Mammary epithelial cell (primary cell): ENCODE data around the gene UBE3D.

Source experiments
- CTCF ChIP-seq, 2 donors: IDR thresholded peaks in 1 of 2; conservative IDR thresholded peaks in 1 of 2; 2 replicates each; pipeline ENCODE4 v1.5.1; 2011 to 2012; ENCODE audit warnings: inconsistent platforms in 2 of 2, low read length in 2 of 2, mild to moderate bottlenecking in 2 of 2, control low read depth in 1 of 2, low read depth in 1 of 2; ENCODE audit not compliant: insufficient read depth in 1 of 2; ENCODE audit errors: extremely low read depth in 1 of 2
- EZH2 ChIP-seq: IDR thresholded peaks from 2 replicates; pipeline ENCODE4 v1.6.1; 2012; ENCODE audit warnings: low read length, inconsistent platforms, borderline replicate concordance

GRCh38 chr6:82970839-82971238, 94.8 kb downstream of the UBE3D start:
- no peak for TF ChIP-seq EZH2
- TF ChIP-seq CTCF (conservative IDR thresholded peaks at IDR 0.05 in 1 of 2, IDR thresholded peaks at IDR 0.05 in 1 of 2; ENCODE audit: extremely low read depth in 1 of 2, insufficient read depth in 1 of 2, low read depth in 1 of 2, low read length in 2 of 2) = no peak
